ENCODE data around the gene HNRNPC.

- TF ChIP-seq CTCF (IDR thresholded peaks at IDR 0.05) (no peak), ZFX (IDR thresholded peaks at IDR 0.05; ENCODE audit: borderline replicate concordance) (no peak)
Observed at GRCh38 chr14:21206753-21207684, 62.2 kb downstream of the HNRNPC start.

Data from 22Rv1 (cell line).